Colonic mucosa (tissue), 4 donors: ENCODE results near the gene GRIN2A. TPM values are rescaled to one million over a fixed set of nuclear protein-coding genes. Genes with fewer than 3 reads are reported as not detected.

Source experiments
- DNase-seq: peaks from one replicate; pipeline ENCODE4 v3.0.0-alpha.2; 2020
- H3K27ac ChIP-seq: fragments of 200-600 bp; one replicate; pipeline ENCODE4 v1.8.0; 2021
- H3K27me3 ChIP-seq: fragments of 200-600 bp; one replicate; pipeline ENCODE4 v1.8.0; 2021
- H3K36me3 ChIP-seq: fragments of 200-600 bp; one replicate; pipeline ENCODE4 v1.8.0; 2021
- H3K4me1 ChIP-seq: fragments of 200-600 bp; one replicate; pipeline ENCODE4 v1.8.0; 2021; ENCODE audit warnings: mild to moderate bottlenecking
- H3K4me3 ChIP-seq: fragments of 200-600 bp; one replicate; pipeline ENCODE4 v1.8.0; 2021
- H3K9ac ChIP-seq, 2 donors: one replicate each; pipeline ENCODE4 v1.7.0; 2013; ENCODE audit warnings: control low read depth in 2 of 2, low read depth in 2 of 2, low read length in 2 of 2
- H3K9me3 ChIP-seq: fragments of 200-600 bp; one replicate; pipeline ENCODE4 v1.8.0; 2021
- CTCF ChIP-seq: fragments of 200-600 bp; IDR thresholded peaks from one replicate; pipeline ENCODE4 v1.8.0; 2022; ENCODE audit warnings: antibody characterized with exemption, mild to moderate bottlenecking
- intact Hi-C: fragments of 100-400 bp; cut with DNase I; formaldehyde crosslinking; loops from one replicate; pipeline ENCODE4 v1.14.1; 2022
- total RNA-seq, 2 donors: library from RNA; stranded (reverse); fragmentation: NEBNext Ultra II Directional in 1 of 2; extraction: Animal tissue kit (Norgen Biotek cat#: 25700) in 1 of 2; gene quantifications; one replicate each; pipeline ENCODE4 v1.2.1, GENCODE V29; 2021
- donor health status: healthy.
- donor health status: DM: no; HTN: no; CAD: no.
- donor health status: DM: no; HTN: no; CAD: no.

Gene GRIN2A
- total RNA-seq, 2 donors from 2014 or later = 0.15 to 0.40 TPM

GRCh38 chr16:10085078-10085798, 97.0 kb downstream of the GRIN2A start:
- DNase-seq = no peak
- Histone ChIP-seq H3K9ac (no peak overlapping the region), H3K4me1 (no peaks in the 10 kb centered on the region), H3K27ac (no peak overlapping the region), H3K4me3 (no peak overlapping the region), H3K9me3 (no peaks in the 10 kb centered on the region), H3K27me3 (no peaks in the 10 kb centered on the region), H3K36me3 (no peaks in the 10 kb centered on the region)
- intact Hi-C loops = no loop called here
- TF ChIP-seq CTCF = no peak

- Histone ChIP-seq H3K27ac (no peak overlapping the region), H3K9me3 (no peaks in the 10 kb centered on the region), H3K36me3 (no peaks in the 10 kb centered on the region), H3K27me3 (no peaks in the 10 kb centered on the region), H3K4me1 (no peaks in the 10 kb centered on the region), H3K9ac (no peak overlapping the region), H3K4me3 (no peak overlapping the region)
- no peak for DNase-seq
- no peak for TF ChIP-seq CTCF
- intact Hi-C loops = no loop called here
Observed at GRCh38 chr16:10083301-10083700, 98.9 kb downstream of the GRIN2A start.

DNA sequence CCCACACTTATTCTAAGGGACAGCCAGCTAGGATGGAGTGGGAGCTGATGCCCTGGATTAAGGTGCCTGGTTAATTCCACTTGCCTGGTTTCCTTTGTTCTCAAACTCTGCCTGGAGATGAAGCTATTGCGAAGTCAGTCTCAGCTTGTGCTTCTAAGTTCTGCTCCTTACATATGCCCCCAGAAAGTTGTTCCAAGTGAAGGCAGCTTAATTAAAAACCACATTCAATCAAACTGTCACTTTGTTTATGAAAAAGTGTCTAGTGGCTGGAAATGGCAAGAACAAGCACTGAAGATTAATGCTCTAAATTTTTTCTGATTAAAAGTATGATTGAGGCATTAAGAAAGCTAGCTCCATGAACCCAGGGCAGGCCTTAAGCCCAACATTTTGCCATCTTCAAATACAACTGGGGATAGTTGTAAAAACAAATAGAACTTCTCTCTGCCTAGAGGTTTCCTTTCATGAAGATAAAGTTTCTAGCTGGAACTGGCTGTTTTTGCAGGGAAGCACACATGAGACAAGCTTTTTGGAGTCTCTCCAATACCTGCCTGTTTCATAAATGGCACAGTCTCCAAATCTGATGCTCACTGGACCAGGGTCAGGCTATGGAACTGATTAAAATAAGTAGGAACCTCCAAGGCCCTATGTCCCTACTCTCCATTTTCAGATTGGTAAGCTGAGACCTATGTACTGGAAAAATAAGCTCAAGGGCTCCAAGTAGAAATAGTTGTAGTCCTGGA, 100.9 kb downstream of the GRIN2A start:
- TF ChIP-seq CTCF = no peak
- no peak overlapping the region for H3K9ac ChIP-seq
- intact Hi-C loops = no loop called here
- H3K4me3 ChIP-seq = no peak overlapping the region
- no peaks in the 10 kb centered on the region for H3K36me3 ChIP-seq
- H3K27ac ChIP-seq = no peak overlapping the region
- H3K9me3 ChIP-seq = no peaks in the 10 kb centered on the region
- no peaks in the 10 kb centered on the region for H3K4me1 ChIP-seq
- no peaks in the 10 kb centered on the region for H3K27me3 ChIP-seq
- no peak for DNase-seq

DNA sequence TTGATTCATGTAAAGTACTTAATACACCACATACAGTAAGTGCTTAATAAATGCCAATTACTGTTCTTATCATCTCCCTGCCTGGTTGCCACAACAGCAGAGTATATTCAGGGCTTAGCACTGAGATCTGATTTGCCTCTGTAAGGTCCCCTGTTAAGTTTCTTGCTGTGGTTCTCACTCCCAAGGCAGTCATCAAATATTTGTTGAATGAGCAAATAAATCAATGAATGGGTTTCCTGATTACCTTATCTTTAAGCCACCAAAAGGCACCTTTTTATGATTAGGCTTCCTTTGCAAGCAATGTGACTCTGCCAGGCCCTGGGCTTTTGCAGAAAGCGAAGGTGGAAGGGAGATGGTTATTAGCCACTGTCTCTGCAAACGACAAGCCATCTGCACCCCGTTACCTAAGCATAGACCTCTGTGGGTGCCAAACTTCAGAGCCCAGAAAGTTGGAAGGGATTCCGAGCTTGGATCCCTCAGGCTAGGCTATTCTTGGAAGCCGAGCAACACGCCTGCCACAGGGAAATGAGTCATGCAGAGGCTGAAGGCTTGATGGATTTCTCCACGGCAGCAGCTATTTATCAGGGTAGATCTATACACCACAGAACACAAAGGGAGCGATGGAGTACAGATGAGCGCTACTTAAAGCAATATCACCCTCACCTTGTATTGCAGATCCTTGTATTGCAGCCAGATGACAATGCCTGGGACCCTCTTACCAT, 102.0 kb downstream of the GRIN2A start:
- Histone ChIP-seq H3K4me1 (no peaks in the 10 kb centered on the region), H3K9ac (no peak overlapping the region), H3K36me3 (no peaks in the 10 kb centered on the region), H3K4me3 (no peak overlapping the region), H3K9me3 (no peaks in the 10 kb centered on the region), H3K27me3 (no peaks in the 10 kb centered on the region), H3K27ac (no peak overlapping the region)
- intact Hi-C loops = no loop called here
- DNase-seq = no peak
- no peak for TF ChIP-seq CTCF

GRCh38 chr16:10078541-10078949, 103.7 kb downstream of the GRIN2A start:
- Histone ChIP-seq H3K27ac (no peak overlapping the region), H3K4me1 (no peaks in the 10 kb centered on the region), H3K27me3 (no peaks in the 10 kb centered on the region), H3K9me3 (no peaks in the 10 kb centered on the region), H3K4me3 (no peak overlapping the region), H3K36me3 (no peaks in the 10 kb centered on the region), H3K9ac (no peak overlapping the region)
- no peak for DNase-seq
- intact Hi-C loops = no loop called here
- TF ChIP-seq CTCF = no peak
